HL-60 (cell line): ENCODE measurements around the gene SPIRE1.

Experiments
- GABPA ChIP-seq: IDR thresholded peaks from 2 replicates; pipeline ENCODE4 v1.6.1; 2012; ENCODE audit warnings: low read depth
- POLR2AphosphoS5 ChIP-seq: IDR thresholded peaks from 2 replicates; pipeline ENCODE4 v1.6.1; 2012; ENCODE audit warnings: low read depth
- TF ChIP-seq, protein P1 (sequence below): IDR thresholded peaks from 2 replicates; pipeline ENCODE4 v1.6.1; 2012; ENCODE audit warnings: low read depth; ENCODE audit not compliant: insufficient replicate concordance
- TF ChIP-seq, protein P2 (sequence below): IDR thresholded peaks from one replicate; pipeline ENCODE4 v1.5.1; 2011; ENCODE audit warnings: low read length, control low read depth, inconsistent platforms; ENCODE audit not compliant: insufficient read depth

DNA sequence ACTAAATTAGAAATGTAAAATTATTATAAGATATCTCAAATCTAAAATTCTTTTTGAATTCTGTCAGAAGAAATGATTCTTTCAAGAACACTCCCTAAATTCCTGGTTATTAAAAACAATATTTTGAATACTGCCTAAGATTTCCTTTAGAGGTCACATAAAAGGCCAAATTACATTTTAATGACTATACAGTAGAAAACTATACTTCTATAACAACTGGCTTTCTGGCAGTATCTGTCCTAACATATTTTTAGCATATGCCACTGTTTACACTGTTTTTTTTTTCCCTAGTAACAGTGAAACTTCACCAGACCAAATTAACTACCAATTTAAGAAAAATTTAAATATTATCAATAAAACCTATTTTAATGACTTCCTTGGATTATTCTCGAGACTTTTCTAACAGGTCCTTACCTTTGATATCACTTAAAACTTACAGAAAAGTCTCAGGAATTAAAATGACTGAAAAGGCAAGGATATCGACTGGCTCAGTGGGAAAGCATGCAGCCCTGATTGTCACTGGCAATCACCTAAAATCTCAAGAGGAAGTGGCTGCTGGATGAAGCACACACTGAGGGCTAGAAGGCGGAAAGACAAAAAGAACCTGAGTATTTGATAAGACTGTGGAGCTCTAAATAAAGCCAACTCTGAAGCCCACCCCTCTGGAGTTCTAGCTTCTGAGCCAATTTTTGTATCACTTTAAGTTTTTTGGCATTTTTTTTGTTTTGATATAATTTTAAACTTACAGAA lies 59.6 kb downstream of the SPIRE1 start:
- TF ChIP-seq, protein P1, sequence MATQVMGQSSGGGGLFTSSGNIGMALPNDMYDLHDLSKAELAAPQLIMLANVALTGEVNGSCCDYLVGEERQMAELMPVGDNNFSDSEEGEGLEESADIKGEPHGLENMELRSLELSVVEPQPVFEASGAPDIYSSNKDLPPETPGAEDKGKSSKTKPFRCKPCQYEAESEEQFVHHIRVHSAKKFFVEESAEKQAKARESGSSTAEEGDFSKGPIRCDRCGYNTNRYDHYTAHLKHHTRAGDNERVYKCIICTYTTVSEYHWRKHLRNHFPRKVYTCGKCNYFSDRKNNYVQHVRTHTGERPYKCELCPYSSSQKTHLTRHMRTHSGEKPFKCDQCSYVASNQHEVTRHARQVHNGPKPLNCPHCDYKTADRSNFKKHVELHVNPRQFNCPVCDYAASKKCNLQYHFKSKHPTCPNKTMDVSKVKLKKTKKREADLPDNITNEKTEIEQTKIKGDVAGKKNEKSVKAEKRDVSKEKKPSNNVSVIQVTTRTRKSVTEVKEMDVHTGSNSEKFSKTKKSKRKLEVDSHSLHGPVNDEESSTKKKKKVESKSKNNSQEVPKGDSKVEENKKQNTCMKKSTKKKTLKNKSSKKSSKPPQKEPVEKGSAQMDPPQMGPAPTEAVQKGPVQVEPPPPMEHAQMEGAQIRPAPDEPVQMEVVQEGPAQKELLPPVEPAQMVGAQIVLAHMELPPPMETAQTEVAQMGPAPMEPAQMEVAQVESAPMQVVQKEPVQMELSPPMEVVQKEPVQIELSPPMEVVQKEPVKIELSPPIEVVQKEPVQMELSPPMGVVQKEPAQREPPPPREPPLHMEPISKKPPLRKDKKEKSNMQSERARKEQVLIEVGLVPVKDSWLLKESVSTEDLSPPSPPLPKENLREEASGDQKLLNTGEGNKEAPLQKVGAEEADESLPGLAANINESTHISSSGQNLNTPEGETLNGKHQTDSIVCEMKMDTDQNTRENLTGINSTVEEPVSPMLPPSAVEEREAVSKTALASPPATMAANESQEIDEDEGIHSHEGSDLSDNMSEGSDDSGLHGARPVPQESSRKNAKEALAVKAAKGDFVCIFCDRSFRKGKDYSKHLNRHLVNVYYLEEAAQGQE = no peak
- no peak for TF ChIP-seq GABPA
- TF ChIP-seq, protein P2, sequence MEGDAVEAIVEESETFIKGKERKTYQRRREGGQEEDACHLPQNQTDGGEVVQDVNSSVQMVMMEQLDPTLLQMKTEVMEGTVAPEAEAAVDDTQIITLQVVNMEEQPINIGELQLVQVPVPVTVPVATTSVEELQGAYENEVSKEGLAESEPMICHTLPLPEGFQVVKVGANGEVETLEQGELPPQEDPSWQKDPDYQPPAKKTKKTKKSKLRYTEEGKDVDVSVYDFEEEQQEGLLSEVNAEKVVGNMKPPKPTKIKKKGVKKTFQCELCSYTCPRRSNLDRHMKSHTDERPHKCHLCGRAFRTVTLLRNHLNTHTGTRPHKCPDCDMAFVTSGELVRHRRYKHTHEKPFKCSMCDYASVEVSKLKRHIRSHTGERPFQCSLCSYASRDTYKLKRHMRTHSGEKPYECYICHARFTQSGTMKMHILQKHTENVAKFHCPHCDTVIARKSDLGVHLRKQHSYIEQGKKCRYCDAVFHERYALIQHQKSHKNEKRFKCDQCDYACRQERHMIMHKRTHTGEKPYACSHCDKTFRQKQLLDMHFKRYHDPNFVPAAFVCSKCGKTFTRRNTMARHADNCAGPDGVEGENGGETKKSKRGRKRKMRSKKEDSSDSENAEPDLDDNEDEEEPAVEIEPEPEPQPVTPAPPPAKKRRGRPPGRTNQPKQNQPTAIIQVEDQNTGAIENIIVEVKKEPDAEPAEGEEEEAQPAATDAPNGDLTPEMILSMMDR = no peak
- TF ChIP-seq POLR2AphosphoS5 = no peak
